ENCODE results near the gene CLEC6A.

DNA sequence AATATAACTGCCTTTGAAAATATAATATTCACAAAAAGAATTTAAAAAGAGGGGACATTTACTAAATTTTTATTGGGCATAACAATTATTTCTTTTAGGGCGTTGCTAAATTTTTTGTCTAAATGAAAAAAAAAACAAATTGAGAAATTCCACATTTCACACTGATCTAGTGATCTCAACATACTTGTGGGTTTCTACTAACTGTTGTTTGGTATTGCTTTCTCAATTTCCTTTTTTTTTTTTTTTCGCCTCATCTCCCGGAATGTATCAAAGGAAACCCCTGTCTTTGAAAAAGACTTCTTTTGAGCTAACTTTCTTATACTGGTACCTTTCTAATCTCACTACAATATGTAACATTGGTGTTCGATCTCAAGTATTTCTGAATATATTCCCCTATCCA is 57.5 kb downstream of the CLEC6A start, which contains the start of gene CLEC4D:
- TF ChIP-seq POLR2A (IDR thresholded peaks at IDR 0.05), result no peak
- TF ChIP-seq, protein P1, sequence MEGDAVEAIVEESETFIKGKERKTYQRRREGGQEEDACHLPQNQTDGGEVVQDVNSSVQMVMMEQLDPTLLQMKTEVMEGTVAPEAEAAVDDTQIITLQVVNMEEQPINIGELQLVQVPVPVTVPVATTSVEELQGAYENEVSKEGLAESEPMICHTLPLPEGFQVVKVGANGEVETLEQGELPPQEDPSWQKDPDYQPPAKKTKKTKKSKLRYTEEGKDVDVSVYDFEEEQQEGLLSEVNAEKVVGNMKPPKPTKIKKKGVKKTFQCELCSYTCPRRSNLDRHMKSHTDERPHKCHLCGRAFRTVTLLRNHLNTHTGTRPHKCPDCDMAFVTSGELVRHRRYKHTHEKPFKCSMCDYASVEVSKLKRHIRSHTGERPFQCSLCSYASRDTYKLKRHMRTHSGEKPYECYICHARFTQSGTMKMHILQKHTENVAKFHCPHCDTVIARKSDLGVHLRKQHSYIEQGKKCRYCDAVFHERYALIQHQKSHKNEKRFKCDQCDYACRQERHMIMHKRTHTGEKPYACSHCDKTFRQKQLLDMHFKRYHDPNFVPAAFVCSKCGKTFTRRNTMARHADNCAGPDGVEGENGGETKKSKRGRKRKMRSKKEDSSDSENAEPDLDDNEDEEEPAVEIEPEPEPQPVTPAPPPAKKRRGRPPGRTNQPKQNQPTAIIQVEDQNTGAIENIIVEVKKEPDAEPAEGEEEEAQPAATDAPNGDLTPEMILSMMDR (IDR thresholded peaks at IDR 0.05), result no peak

Data from upper lobe of left lung (tissue), 4 donors.